Activated CD4-positive, CD25-positive, alpha-beta regulatory T cell treated with anti-CD3 and anti-CD28 coated beads, Interleukin-2, amount 50 U/mL, for 24 hours (primary cell): ENCODE measurements around the gene GTF2H2C.
A peak's percentile ranks its signal among the peaks of the same experiment; 100 is the strongest.
"Not testable (repeated sequence)": the region's sequence is repeated elsewhere in the genome, so short reads cannot be mapped to it uniquely, and the experiment has no call there.

Experiments used
- ATAC-seq, 2 donors: fragments of 150-1000 bp; cut with Tn5 transposase; one replicate each; pipeline ENCODE4 v1.10.0; 2021; ENCODE audit warnings: mild to moderate bottlenecking in 1 of 2, moderate library complexity in 1 of 2

The GTF2H2C gene

DNA sequence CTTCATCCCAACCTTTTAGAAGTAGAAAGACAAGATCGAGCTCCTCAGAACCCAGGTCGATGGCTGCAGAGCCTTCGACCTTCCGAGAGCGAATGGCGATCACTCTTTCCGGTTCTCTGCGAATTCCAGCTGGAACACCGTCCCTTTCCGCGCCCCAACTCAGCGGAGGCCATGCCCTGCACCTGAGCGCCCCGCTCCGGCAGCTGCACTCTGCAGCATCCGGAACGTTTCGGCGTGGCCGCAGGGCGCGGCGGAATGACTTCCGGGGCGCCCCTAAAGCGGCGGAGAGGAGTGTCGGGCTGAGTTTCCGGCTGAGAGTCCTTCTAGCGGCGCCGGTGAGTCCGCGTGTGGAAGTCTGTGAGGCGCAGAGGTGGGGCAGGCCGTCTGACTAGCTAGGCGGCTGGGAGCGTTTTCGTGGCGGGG is at the start of gene GTF2H2C:
Gene GTF2H2C, plus strand, starts transcription at position 284 of the 423 bp plus-strand sequence. CDS start 4,942 bp downstream, outside the sequence.
- ATAC-seq: peak; percentile 100

DNA sequence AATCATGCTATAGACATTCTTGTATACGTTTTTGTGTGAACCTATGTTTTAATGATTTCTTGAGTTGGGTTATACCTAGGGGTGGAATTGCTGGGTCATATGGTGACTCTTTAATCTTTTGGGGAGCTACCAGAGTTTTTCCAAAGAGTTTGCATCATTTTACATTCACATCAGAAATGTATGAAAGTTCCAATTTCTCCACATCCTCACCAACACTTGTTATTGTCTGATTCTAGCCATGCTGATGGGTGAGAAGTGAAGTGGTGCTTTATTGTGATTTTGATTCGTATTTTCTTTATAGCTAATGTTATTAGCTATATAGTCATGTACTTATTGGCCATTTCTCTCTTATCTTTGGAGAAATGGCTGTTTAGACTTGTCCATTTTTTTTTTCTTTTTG is 49.3 kb upstream of the GTF2H2C start:
- ATAC-seq: no peak

DNA sequence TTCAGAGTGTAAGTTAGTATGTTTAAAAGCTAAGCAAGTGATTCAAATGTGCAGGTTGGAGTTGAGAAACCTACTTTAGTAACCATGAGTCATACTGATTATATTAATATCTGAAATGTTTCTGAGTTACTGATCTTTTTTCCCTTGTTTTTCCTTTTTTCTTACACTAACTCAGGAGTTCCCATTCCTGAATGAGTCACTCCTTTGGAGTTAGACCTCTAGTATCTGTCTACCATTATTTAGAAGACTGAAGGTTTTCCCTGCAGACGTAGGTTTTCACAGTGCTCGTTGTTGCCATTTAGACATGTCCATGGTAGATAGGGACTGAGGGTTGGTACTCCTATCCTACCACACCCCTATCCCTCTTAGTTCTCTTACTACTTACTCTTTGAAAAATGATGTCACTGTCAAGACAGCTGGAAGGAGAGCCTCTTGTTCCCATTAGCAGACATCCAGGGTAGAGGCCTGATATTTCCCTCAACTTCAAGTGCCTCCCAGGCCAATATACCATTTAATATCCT is 47.2 kb upstream of the GTF2H2C start:
- ATAC-seq: no peak

DNA sequence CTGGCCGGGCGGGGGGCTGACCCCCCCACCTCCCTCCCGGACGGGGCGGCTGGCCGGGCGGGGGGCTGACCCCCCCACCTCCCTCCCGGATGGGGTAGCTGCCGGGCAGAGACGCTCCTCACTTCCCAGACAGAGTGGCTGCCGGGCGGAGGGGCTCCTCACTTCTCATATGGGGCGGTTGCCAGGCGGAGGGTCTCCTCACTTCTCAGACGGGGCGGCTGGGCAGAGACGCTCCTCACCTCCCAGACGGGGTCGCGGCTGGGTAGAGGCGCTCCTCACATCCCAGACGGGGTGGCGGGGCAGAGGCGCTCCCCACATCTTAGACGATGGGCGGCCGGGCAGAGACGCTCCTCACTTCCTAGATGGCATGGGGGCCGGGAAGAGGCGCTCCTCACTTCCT is 44.4 kb upstream of the GTF2H2C start:
- ATAC-seq: not testable (repeated sequence)

DNA sequence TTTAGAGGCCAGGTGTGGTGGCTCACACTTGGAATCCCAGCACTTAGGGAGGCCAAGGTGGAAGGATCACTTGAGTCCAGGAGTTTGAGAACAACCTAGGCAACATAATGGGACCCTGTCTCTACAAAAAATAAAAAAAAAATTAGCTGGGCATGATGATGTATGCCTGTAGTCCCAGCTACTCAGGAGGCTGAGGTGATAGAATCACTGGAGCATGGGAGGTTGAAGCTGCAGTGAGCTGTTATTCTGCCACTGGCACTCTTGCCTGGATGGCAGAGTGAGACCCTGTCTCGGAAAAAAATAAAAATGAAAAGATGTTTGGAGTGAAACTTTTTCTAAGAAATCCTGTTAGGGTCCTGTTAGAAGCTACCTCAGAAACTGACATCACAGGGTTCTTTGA is 43.2 kb upstream of the GTF2H2C start:
- no peak for ATAC-seq

DNA sequence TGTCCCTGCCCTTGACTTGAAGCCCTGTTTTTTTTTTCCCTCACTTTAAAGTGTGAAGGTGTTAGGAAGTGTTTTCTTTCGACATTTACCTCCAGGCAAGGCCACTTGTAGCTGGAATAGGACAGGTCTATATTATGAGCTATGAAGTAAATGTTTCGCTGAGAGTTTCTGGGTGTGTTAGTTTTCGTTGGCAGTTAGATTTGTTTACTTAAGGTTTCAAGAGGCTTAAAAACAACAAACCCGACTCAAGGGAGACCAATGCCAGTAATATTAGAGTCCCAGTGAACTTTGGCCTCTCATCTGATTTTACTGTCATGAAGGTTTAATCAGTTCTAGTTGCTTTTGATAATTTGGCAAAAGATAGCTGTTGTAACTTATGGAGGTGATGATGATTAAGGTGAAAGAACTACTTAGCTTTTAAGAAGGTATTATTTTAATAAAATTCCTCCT is 42.2 kb upstream of the GTF2H2C start:
- ATAC-seq: no peak

DNA sequence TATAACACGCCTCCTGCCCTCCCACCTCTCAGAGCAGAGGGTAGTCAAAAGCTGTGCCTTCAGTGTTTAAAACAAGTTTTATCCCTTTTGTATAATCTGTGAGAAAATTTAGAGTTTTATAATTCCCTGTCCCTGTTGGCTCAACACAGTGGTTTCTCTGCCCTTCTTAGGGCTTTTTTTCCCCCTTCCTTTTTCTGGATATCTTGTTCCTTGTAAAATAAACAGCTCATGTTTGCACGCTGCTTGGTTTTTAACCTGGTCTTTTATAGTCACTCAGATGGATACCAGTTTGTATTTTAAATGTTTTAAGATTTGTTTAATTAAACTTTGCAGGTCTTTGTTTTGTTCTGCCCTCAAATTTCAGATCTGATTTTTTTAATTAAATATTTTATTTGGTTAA is 40.7 kb upstream of the GTF2H2C start:
- ATAC-seq: no peak

DNA sequence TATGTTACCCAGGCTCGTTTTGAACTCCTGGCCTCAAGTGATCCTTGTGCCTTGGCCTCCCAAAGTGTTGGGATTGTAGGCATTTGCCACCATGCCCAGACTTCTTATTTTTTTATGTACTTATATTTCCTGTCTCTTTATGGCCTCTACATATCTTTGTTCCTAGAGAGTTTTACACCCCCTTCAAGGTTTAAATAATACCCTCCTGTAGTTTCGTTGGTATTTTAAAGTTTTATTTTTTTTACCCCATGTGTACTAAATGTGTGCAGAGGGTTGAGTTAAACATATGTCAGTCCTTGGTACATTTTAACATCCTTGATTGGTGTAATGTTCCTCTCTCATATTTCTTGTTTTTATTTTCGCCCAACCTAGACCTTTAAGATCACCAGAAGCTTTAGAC is 38.0 kb upstream of the GTF2H2C start:
- no peak for ATAC-seq

DNA sequence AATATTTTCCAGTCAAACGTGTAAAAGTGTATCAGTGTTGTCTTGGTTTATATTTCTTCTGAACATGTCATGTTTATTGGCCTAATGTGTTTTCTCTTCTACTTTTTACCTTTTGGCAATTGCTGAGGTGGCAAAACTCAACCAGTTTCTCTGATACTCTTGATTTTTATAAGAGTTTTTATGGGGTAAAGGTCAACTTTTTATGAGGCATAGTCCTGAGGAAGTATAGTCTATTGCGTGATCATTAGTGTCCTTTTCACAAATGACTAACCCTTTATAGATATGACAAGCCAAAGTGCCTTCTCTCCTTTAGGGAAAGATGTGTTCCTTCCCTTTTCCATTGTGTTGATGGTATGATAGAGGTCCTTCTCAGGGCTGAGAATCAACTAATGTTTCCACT is 34.5 kb upstream of the GTF2H2C start:
- no peak for ATAC-seq

DNA sequence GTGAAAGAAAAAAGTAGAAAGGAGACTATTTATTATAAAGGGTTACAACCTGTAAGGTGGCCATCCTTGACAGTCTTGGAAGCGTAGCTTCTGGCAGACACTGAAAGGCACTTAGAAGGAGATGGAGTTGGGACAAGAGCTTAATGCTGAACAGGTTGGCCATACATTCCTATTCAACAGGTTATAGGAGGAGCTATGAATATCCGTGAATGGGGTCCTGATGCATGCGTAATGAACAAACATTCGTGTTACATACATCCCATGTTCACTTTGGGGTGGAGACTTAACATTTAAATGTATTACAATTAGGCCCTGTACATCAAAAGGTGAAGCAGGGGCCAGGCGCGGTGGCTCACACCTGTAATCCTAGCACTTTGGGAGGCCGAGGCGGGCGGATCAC is 33.3 kb upstream of the GTF2H2C start:
- no peak for ATAC-seq

DNA sequence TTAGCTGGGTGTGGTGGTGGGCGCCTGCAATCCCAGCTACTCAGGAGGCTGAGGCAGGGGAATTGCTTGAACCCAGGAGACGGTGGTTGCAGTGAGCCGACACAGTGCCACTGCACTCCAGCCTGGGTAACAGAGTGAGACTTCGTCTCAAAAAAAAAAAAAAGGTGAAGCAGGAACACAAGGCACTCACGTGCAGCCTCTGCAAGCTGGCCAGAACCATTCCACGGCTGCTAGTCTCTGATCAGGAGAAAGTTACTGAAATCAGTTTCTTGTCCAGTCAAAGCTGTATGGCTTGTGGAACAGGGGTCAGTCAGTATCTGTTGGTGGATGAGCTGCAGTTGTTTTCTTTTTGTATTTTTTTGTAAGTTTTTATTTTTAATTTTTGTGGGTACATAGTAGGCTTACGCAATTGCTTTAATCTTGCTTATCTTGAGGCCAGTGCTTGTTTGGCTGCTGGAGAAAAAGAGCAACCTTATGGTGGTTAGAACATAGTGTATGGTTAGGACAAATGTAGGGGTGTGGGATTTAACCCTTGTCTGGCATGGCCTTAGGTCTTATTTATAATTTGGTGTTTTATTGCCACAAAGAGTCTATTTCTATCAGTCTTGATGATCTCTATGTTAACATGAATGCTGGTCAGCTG is 32.7 kb upstream of the GTF2H2C start:
- ATAC-seq: no peak

DNA sequence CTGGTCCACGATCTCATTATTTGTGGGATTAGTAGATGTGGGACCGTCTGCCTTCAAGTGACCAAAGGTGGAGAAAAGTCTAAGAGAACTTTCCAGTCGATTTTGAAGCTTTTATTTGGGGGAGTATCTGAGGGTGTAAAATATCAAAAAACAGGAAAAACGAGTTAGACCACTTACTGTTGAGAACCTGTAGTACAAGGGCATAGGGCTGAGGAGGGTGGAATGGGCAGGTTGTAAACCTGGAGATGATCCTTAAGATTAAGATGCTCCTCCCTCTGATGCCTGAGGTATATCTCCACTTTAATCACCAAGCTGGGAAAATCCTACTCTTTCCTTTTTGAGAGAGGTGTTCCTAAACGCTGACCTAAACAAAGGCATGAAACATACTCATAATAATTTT is 32.0 kb upstream of the GTF2H2C start:
- no peak for ATAC-seq

DNA sequence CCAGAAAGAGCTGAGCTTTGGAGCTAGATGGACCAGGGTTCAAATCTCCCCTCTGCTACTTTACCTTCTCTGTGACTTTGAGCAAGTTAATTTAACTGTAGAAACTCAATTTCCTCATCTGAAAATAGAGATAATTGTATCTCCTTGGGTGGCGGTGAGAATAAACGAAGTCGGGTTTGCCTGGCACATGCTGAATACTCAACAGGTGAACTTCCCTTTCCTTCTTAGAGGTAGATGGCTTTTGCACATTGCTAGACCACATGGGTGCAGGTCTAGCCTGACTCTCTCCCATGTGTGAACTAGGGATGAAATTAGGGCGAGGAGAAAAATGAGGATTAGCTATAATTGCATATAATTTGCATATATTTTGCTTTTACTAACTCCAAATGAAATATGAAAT is 31.4 kb upstream of the GTF2H2C start:
- no peak for ATAC-seq

DNA sequence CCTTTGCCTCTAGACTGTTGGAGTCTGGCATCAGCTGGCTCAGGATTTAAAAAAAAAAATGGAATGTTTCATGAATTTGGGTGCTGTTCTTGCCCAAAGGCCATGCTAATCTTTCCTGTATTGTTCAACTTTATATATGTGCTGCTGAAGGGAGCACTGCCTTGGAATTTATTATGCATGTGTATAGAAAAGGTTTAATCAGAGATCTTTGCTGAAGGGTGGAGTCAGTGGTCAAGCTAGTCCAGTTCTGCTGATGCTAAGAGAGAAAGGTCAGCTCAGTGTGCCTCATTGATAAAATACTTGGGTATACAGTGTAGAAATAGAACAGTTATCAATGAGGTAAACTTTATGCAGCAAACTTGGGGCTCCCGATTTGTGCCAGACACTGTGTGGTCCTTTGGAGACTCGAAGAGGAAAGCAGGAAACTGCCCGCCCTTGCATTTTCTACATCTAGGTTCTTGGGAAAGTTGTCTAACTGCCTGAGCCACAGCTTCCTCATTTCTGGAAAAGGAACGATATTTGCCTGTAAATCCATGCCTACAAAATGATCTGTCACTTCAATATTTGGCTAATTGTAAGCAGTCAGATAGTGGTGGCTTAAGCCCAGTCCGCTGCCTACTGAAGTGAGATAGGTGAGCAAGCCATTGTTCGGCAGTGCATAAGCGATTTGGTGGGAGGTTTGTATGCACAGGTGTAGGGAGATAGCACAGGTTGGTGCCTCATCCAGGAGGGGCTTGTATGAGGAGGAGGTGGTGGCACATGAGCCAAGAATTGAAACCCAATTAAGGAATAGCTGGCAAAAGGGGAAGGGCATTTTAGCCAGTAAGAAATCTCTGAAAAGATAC is 29.2 kb upstream of the GTF2H2C start:
- ATAC-seq: no peak

DNA sequence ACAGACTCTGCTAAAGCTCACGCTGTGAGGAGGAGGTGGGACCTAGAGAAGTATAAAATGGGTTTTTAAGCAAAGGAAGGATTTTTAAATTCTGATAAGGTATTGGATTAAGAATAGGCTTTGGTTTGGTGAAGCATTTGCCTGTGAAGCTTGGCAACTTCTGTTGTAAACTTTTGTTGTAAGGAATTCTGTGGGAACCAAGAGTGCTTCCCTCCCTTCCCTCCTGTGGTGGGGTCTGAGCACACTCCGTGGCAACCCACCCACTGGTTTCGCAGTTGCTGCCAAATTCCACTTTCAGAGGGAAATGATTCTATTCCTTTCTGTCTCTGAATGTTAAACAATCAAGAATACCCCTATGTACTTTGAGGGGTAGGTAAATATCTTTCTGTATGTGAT is 28.6 kb upstream of the GTF2H2C start:
- ATAC-seq: no peak

DNA sequence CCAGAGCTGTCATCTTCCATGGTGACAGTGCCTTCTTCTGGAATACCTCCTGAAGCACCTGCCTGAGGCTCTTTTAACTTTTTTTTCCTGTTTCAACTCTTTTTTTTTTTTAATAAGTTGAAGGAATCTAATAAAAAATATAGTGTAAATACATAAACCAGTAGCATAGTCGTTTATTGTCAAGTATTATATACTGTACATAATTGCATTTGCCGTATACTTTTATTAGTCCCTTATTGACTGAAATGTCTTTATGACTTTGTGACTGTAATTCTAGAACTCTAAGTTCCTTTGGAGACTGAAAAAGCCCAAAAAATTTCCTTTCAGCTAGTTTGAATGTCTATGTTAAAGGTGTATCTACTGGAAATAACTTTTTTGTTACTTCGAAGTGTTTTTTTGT is 22.1 kb upstream of the GTF2H2C start:
- ATAC-seq: not testable (repeated sequence)

DNA sequence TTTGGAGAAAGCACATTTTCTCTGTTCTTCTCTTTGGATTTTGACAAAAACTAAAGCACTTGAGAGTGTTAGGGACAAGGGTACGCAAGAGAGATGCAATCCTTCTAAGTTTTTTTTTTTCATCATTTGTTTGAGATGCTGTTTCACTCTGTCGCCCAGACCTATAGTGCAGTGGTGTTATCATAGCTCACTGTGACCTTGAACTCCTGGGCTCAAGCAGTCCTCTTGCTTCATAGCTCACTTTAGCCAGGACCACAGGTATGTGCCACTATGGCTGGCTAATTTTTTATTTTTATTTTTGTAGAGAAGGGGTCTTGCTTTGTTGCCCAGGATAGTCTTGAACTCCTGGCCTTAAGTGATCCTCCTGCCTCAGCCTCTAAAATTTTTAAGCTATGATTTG is 21.3 kb upstream of the GTF2H2C start:
- not testable (repeated sequence) for ATAC-seq

DNA sequence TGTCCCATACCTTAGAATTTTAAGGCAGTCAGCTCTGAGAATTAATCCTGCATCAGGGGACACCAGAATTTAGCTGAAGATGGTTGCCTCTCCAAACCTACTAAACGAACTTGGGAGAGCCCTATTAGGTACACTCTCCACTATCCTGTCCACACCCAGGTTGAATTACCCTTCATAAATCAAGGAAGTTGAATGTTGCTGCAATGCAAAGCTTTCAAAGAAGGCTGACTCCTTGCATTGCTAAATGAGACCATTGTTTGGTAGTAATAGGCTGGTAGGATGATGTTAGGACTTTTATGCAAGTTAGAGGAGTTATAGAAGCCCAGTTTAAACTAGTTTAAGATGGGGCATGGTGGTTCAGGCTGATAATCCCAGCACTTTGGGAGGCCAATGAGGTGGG is 18.6 kb upstream of the GTF2H2C start:
- not testable (repeated sequence) for ATAC-seq

DNA sequence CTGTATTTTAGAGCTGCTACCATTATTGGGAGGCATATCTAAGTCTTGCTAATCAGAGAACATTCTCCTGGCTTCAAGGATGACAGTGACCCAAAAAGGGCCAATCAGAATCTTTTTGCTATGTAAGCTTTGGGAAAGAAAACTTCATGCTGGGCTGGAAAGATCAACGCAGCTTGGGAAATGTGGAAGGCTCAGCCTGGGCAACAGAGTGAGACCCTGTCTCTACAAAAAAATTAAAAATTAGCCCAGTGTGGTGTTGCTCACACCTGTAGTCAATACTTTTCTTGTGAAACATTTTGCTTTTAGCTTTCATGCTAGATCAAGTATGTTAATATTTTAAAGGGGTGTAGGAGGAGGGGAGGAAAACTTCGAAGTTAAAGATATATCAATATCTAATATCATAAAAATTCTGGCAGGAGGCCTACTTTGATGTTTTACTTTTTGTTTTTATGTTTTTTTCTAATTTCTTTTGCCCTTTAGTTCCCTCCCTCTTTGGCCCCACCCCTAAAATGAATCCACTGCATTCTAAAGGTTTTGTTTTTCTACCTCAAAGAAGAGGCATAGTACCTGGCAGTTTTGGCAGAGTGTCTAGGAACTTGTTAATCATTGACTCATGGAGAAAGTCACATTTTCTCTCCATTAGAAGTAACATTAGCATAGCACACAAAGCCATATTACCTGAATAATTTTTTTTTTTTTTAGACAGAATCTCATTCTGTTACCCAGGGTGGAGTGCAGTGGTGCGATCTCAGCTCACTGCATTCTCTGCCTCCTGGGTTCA is 17.0 kb upstream of the GTF2H2C start:
- not testable (repeated sequence) for ATAC-seq

DNA sequence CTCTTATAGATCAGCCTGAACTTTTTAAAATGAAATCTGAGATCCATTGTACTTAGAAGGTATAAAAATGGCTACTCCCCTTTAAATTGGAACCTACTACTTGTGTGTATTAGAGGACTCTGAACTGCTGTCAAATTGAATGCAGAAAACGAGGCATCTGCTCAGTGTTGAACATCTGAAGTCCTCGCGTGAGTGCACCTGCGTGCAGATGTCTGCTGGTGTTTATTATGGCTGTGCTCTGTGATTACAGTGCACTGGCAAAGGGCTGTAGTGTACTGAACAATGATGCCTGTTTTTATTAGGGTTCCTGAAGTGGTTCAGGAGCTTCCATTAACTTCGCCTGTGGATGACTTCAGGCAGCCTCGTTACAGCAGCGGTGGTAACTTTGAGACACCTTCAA is 15.4 kb upstream of the GTF2H2C start:
- ATAC-seq: not testable (repeated sequence)

DNA sequence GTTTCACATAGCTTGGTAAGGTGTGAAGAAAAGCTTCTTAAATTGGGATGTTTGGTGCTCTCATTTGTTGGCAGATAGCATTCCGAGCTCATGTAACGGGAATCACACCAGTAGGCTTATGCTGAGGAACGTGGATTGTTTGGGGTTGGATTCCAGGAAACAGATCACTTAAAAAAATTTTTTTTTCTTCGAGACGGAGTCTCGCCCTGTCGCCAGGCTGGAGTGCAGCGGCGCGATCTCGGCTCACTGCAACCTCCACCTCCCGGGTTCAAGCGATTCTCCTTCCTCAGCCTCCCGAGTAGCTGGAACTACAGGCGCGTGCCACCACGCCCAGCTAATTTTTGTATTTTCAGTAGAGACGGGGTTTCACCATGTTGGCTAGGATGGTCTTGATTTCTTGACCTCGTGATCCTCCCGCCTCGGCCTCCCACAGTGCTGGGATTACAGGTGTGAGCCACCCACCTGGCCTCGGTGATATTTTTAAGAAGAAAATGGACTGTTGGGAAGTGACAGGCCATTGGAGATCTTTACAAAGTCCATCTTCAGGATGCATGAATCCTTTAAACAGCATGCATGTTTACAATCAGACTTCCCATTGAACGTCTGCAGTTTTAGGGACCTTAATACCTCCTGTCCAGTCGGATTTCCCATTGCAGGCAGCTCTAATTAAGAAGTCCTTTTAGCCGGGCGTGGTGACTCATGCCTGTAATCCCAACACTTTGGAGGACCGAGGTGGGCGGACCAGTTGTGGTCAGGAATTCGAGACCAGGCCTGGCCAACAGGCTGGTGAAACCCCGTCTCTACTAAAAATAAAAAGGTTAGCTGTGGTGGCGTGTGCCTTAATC is 818 bp downstream of the GTF2H2C start:
- ATAC-seq: not testable (repeated sequence)

DNA sequence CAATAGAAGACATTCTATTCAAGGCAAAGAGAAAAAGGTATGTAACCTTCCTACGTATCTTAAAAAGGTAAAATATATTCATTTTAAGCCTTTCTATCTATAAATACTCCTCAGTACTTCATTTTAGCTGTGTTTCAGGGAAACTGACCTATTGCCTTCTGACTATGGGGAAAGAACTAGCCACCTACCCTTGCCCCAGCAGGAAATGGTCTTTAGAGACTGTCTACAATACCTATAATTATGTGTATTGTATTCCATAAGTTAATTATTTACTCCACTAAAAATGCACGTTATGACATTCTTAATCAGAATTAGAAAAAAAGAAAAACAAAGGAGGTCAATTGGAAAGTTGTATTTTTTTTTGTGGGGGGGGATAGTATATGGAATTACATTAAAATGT is 6.2 kb downstream of the GTF2H2C start:
- not testable (repeated sequence) for ATAC-seq
